ENCODE data around the gene NCOA7.

NCOA7 gene

DNA sequence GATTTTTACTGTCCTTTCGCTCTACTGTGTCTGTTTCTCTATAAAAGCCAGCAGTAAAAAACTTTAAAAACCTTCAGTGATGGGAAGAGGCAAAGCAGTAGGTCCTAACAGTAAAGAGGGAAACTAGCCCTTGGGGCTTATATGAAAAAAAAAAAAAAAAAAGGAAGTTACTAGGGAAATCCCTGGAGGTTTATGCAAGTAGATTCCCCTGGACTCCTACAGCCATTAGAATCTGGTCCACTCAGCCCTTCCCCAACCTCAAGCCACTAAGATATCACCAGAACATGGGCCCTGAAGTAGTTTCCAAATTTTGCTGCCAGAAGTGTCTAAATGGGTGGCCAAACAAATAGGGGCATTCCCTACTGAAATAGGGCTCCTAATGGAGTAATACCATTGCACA, 95.3 kb downstream of the NCOA7 start:
- no peak overlapping the region for H3K4me3 ChIP-seq (ENCODE audit: low read depth, low read length)
- in situ Hi-C loops (cut with HindIII; ENCODE audit: low sequenced_read_pairs) = no loop called here
- DNase-seq (ENCODE audit: low read depth) = no peak
- no peak for TF ChIP-seq CTCF (IDR thresholded peaks at IDR 0.05; ENCODE audit: low read depth, low read length, missing control alignments)

DNA sequence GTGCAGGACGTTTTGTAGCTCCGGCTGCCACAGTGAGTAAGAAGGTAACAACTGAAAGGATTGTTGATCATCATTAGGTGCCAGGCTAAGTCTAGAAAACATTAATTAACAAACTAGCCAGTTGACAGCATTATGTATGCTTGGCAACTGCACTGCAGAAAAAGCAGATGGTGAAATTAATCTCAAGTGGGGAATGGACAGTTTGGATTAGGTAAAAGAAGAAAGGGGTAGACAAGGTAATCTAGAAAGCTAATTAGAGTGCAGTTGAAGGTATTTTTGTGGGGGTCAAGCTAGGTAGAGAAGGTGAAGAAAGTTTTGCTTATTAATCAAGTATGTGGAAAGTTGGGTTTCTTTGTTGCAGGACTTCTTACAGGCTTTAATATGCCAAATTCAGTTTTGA, 96.2 kb downstream of the NCOA7 start:
- H3K4me3 ChIP-seq (ENCODE audit: low read depth, low read length) = no peak overlapping the region
- no peak for DNase-seq (ENCODE audit: low read depth)
- in situ Hi-C loops (cut with HindIII; ENCODE audit: low sequenced_read_pairs) = no loop called here
- no peak for TF ChIP-seq CTCF (IDR thresholded peaks at IDR 0.05; ENCODE audit: low read depth, low read length, missing control alignments)

GRCh38 chr6:125887372-125887771, 96.6 kb downstream of the NCOA7 start:
- in situ Hi-C loops (cut with HindIII; ENCODE audit: low sequenced_read_pairs) = no loop called here
- H3K4me3 ChIP-seq (ENCODE audit: low read depth, low read length) = no peak overlapping the region
- no peak for DNase-seq (ENCODE audit: low read depth)
- no peak for TF ChIP-seq CTCF (IDR thresholded peaks at IDR 0.05; ENCODE audit: low read depth, low read length, missing control alignments)

DNA sequence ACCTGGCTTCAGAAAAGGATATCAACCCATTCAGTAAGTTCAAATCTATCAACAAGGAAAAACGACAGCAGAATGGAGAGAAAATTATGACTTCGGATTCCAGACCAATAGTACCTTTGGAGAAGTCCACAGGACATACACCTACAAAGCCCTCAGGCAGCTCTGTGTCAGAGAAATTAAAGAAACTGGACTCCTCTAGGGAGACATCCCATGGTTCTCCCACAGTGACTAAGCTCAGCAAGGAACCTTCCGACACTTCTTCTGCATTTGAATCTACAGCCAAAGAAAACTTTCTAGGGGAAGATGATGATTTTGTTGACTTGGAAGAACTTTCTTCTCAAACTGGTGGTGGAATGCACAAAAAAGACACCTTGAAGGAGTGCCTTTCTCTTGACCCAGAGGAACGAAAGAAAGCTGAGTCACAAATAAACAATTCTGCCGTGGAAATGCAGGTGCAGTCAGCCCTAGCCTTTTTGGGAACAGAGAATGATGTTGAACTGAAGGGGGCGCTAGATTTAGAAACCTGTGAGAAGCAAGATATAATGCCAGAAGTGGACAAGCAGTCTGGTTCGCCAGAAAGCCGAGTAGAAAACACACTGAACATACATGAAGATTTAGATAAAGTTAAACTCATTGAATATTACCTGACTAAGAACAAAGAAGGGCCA, 98.4 kb downstream of the NCOA7 start:
- DNase-seq (ENCODE audit: low read depth) = no peak
- no peak overlapping the region for H3K4me3 ChIP-seq (ENCODE audit: low read depth, low read length)
- TF ChIP-seq CTCF (IDR thresholded peaks at IDR 0.05; ENCODE audit: low read depth, low read length, missing control alignments) = peak; percentile 38
- in situ Hi-C loops (cut with HindIII; ENCODE audit: low sequenced_read_pairs) = no loop called here

GRCh38 chr6:125899726-125900182, 109.0 kb downstream of the NCOA7 start:
- in situ Hi-C loops (cut with HindIII; ENCODE audit: low sequenced_read_pairs) = no loop called here
- no peak for TF ChIP-seq CTCF (IDR thresholded peaks at IDR 0.05; ENCODE audit: low read depth, low read length, missing control alignments)
- H3K4me3 ChIP-seq (ENCODE audit: low read depth, low read length) = no peak overlapping the region
- no peak for DNase-seq (ENCODE audit: low read depth)

DNA sequence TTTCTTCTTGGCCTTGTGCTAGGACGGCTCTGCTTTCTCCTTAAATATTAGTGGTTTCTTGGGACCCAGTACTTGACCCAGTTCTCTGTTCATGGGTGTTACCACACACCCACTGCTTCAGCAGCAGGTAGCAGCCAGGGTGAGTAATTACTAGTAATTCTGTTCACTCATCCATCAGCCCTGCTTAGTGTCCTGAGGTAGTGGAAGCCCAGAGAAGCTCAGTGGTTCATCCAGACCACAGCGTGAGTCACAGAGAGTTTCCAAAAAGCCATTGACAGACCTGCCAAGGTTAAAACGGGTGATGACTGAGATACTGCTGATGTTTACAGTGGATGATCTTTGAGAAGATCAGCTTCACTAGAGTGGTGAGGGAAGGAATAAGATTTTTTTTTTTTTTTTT, 114.1 kb downstream of the NCOA7 start:
- peak; percentile 63 for DNase-seq (ENCODE audit: low read depth)

More for the DNA sequence above, 114.1 kb downstream of the NCOA7 start:
- H3K4me3 ChIP-seq (ENCODE audit: low read depth, low read length) = no peak overlapping the region
- in situ Hi-C loops (cut with HindIII; ENCODE audit: low sequenced_read_pairs) = no loop called here
- TF ChIP-seq CTCF (IDR thresholded peaks at IDR 0.05; ENCODE audit: low read depth, low read length, missing control alignments) = no peak
